VCaP (cell line): Measurements from ENCODE around the gene NAV2.
"Not testable (repeated sequence)": the region's sequence is repeated elsewhere in the genome, so short reads cannot be mapped to it uniquely, and the experiment has no call there.

Source experiments
- H3K27ac ChIP-seq: fragments of 450-650 bp; 2 replicates; pipeline ENCODE4 v1.5.1; 2017
- CTCF ChIP-seq: fragments of 450-650 bp; conservative IDR thresholded peaks from 2 replicates; pipeline ENCODE4 v1.5.1; 2017; ENCODE audit warnings: mild to moderate bottlenecking, moderate library complexity

NAV2 gene

GRCh38 chr11:20067665-20068064 is 355.0 kb downstream of the NAV2 start:
- no peak for TF ChIP-seq CTCF
- H3K27ac ChIP-seq = no peak overlapping the region

GRCh38 chr11:20068691-20069090 is 356.1 kb downstream of the NAV2 start:
- no peak for TF ChIP-seq CTCF
- H3K27ac ChIP-seq = no peak overlapping the region

- TF ChIP-seq CTCF = no peak
- H3K27ac ChIP-seq = 0 out of 2 replicates have a peak overlapping the region, but pooled peaks have one; percentile 20
Observed at GRCh38 chr11:20070459-20070858, 357.8 kb downstream of the NAV2 start.

- H3K27ac ChIP-seq = no peak overlapping the region
- TF ChIP-seq CTCF = no peak
Observed at GRCh38 chr11:20075627-20076026, 363.0 kb downstream of the NAV2 start.

- TF ChIP-seq CTCF = no peak
- no peak overlapping the region for H3K27ac ChIP-seq
Observed at GRCh38 chr11:20078846-20079245, 366.2 kb downstream of the NAV2 start.

- no peak for TF ChIP-seq CTCF
- no peak overlapping the region for H3K27ac ChIP-seq
Observed at GRCh38 chr11:20080032-20080685, 367.5 kb downstream of the NAV2 start.

- TF ChIP-seq CTCF = no peak
- no peak overlapping the region for H3K27ac ChIP-seq
Observed at GRCh38 chr11:20081336-20081735, 368.7 kb downstream of the NAV2 start.

GRCh38 chr11:20083877-20084276 is 371.2 kb downstream of the NAV2 start:
- H3K27ac ChIP-seq = not testable (repeated sequence)
